ENCODE data around the gene MYH11.

DNA sequence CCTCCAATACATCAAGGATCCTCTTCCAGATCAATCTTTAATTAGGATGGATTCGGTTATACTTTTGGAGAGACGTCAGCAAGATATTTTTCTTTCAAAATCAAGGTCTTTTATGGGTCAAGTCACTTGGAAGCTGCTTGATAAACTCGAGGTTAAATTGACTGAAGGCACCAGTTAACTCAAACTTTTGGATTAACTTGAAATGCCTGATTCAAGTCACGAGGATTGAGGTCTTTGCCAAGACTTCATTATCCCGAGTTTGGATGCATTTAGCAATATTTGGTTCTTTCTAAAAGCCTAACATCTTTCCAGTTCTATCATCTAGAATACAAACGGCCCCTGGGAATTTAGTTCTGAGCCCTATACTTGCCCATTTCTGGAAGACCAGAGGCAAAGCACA, 82.9 kb downstream of the MYH11 start:
- TF ChIP-seq, protein P1, sequence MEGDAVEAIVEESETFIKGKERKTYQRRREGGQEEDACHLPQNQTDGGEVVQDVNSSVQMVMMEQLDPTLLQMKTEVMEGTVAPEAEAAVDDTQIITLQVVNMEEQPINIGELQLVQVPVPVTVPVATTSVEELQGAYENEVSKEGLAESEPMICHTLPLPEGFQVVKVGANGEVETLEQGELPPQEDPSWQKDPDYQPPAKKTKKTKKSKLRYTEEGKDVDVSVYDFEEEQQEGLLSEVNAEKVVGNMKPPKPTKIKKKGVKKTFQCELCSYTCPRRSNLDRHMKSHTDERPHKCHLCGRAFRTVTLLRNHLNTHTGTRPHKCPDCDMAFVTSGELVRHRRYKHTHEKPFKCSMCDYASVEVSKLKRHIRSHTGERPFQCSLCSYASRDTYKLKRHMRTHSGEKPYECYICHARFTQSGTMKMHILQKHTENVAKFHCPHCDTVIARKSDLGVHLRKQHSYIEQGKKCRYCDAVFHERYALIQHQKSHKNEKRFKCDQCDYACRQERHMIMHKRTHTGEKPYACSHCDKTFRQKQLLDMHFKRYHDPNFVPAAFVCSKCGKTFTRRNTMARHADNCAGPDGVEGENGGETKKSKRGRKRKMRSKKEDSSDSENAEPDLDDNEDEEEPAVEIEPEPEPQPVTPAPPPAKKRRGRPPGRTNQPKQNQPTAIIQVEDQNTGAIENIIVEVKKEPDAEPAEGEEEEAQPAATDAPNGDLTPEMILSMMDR (IDR thresholded peaks at IDR 0.05): no peak
- no peak for TF ChIP-seq ZFX (IDR thresholded peaks at IDR 0.05; ENCODE audit: borderline replicate concordance)
